GM21528 (cell line): ENCODE measurements around the gene MSH2.
"Not testable (repeated sequence)": the region's sequence is repeated elsewhere in the genome, so short reads cannot be mapped to it uniquely, and the experiment has no call there.

Source experiments
- ATAC-seq: cut with Tn5 transposase; IDR thresholded peaks from one replicate; pipeline ENCODE4 v1.9.1; 2021; ENCODE audit warnings: mild to moderate bottlenecking, moderate library complexity; ENCODE audit not compliant: unreplicated experiment, low FRiP score

Gene MSH2

DNA sequence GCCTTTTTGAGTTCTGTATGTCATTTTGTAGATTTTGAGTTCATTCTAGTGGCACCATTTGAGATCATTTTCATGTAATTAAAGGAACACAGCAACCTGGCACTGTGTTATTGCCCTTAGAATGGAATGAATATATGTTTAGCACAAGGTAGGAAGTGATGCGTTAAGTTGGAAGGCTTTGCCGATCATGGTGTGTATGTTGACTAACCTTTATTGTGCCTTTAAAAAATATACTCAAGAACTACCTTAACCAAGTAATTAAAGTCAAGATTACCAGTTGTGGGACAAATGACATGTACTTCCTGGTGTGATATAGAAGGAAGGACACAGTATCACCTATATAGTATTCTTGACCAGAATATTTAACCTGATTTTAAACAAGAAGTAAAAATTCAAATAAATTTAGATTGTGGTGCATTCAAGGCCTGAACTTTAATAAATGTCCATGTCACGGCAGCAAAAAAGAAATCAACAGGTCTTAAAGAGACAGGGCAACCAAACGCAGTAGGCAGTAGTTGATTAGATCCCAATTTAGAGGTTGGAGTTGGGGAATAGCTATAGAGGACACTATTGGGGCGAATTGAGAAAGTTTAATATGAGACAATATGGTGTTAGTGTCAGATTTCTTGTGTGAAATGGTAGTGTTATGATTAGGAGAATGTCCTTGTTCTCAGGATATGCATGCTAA, 68.6 kb downstream of the MSH2 start:
- ATAC-seq: no peak

GRCh38 chr2:47479863-47480262, 76.9 kb downstream of the MSH2 start:
- no peak for ATAC-seq

GRCh38 chr2:47483191-47483590, 80.2 kb downstream of the MSH2 start:
- ATAC-seq: no peak

- ATAC-seq: no peak
Measured at GRCh38 chr2:47484396-47484795, 81.4 kb downstream of the MSH2 start.

GRCh38 chr2:47485177-47485576, 82.2 kb downstream of the MSH2 start:
- no peak for ATAC-seq

DNA sequence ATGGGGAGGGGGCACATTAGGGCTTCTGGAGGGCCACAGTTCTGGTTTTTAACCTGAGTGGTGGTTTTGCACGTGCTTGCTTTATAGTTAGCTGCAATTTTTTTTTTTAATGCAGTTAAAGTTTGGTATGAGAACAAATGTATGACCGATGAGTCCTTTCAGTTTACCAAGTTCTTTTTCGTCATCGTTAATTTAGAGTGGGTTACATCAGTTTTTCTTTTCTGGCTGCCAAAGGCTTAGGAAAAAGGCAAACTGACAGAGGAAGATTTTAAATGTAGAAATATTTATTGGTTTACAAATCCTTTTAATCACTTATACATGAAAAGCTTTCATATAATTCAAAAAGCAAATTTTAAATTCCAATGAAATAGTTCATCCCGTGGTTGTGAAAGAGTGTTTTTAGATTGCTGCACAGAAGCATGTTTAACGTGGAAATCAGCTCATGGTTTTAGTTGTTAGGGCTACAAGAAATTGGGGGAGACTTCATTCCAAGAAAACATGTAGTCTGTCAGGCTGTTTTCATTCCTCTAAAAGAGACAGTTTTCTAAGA, 82.9 kb downstream of the MSH2 start:
- no peak for ATAC-seq

DNA sequence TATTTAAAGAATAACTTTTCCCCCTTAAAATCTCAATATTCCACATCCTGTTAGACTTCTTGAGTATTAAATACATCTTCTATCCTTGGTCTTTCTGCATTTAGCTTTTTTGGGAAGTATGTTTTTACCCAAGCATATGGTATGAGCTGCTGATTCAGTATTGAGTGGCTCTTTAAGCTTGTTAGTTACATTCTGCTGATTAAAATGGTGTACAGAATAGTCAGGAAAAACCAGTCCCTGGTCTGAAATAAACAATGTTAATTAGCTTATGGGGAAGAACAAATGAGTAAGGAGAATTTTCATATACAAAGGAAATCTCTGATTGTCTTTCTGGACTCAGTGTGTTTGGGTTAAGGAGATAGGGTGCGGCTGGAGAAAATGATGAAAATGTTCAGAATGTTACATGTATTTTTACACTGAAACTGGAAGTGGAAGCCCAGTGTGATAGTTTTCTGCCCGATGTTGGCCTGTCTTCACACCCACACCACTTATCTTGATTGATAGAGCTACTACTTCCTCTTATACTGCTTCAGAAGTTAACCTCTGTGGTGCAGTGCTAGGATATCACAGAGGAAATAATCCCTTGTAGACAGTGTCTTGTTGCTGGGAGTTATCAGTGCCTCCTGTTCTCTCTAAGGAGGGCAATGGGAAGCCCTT, 84.0 kb downstream of the MSH2 start:
- peak; percentile 87 for ATAC-seq

- ATAC-seq: no peak
Measured at GRCh38 chr2:47487498-47487875, 84.5 kb downstream of the MSH2 start.

DNA sequence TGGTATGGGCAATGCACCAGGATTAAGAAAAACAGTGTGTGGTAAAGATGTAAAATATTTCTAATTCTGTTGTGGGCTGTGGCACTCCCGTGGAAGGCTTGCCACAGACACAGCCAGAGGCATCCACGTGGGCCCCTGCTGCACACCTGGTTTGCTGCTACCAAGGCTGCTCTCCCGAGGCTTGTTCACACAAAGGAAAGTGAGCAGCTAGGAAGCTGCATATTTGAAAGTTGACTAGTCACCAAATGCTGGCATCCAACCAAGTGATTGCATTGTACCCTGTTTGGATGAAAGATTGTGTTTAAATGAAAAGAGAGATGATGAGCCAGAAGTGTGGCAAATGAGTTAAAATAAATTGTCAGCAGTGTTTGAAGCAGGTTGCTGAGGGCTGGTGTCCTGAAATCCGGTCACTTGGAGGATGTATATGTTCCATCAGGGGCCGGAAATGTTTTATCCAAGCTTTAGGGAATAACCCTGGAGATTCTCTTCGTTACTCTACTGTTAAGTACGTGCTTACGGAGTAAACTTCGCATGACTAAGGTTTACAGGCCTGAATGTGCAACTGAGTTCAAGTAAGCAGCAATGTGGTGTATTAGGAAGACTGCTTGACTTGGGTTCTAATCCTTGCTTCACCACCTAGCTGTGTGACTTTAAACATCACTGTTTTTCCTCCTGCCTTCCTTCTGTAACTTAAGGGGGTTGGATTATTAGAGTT, 86.1 kb downstream of the MSH2 start:
- no peak for ATAC-seq

DNA sequence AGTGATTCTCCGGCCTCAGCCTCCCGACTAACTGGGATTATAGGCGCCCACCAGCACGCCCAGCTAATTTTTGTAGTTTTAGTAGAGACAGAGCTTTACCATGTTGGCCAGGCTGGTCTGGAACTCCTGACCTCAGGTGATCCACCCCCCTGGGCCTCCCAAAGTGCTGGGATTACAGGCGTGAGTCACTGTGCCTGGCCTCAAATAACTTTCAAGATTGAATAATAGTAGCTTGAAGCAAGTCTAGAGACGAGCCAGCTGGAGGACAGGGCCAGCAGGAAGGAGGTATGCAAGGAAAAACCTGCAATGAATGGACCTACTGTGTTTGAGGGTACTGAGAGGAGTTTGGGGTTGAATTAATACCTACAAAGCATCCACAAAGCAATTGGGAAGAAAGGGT, 87.5 kb downstream of the MSH2 start:
- no peak for ATAC-seq

GRCh38 chr2:47493317-47494035, 90.5 kb downstream of the MSH2 start:
- no peak for ATAC-seq

DNA sequence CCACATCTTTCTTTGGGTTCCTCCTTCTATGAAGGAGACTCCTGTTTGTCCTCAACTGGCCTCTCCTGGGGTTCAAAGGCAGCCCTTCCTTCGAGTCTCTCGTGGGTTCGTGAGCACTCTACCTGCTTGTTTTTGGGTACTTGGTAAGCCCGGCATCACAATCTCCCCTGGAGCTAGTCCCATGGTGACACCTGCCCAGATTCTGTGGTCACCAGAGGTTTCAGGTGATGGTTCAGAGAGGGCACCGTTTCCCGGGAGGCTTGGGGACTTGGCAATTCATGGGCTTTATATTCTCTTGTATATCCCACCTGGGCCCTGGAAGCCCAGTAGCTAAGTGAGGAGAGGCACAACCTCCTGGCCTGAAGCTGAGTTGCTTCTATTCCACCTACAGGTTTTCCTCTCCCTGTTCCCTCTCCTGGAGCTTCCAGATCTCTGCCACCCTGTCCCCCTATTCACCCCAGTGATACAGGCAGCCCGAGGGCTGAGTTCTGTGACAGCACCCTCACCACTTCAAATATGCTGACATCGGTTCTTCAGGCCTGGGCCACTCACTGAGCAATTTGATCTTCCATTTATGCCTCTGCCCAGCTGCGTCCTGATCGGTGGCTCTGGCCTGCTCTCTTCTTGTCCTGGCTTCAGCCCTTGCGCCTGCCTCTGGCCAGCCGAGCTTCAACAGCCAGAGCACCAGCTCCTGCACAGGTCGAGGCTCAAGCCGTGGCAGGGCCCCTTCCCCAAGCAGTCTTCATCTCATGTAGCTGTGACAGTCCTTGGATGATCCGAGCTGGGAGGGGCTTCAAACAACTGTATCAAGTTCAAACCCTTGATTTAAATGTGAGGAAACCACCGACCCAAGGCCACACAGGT, 91.5 kb downstream of the MSH2 start:
- no peak for ATAC-seq

GRCh38 chr2:47497843-47498460, 95.0 kb downstream of the MSH2 start:
- no peak for ATAC-seq

DNA sequence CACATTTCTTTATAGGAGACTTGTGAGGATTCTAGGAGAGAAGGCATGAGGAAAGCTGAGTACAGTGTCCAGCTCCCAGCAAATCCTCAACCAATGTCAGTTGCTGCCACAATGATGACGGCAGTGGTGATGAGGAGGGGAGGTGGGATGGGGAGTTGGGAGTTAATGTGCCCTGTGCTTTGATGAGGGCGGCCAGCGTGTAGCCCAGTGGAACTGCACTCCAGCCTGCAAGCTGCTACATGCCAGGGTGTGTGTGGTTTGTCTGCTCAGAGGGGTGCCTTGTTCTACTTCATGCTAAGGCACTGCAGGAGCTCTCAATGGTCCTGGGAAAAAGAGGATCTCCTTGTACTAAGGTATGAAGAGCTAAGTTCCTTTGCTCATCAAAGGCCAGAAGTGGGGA, 96.1 kb downstream of the MSH2 start:
- ATAC-seq: no peak

DNA sequence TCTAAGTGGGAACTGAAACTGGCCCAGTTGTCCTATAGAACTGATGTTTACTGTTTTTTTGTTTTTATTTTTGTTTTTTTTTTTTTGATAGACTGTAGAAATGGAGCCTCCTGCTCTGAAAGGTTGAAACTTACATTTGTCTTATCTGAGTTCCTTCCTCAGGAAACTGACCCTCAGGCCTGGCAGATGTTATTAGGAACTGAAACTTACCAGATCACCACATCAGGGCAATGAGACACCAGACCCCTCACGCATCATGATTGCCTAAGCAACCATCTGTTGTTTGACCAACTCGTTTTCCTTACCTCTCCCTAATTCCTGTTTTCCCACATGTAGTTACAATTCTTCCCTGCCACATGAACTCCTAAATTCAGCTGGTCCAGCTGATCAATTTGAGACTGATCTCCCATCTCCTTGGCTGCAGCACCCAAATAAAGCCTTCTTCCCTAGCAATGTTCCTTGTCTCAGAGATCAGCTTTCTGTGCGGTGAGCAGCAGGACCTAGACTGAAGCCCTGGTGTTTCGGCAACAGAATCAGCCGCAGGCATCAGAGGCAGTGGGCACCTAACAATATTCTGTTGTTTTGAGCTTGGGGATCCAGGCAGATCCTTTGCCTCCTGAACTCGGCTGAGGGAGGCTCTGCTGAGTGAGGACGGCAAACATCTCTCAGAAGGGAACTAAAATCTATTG, 96.8 kb downstream of the MSH2 start:
- no peak for ATAC-seq

GRCh38 chr2:47501374-47502200, 98.6 kb downstream of the MSH2 start:
- no peak for ATAC-seq

- not testable (repeated sequence) for ATAC-seq
Measured at GRCh38 chr2:47502498-47502897, 99.5 kb downstream of the MSH2 start.

DNA sequence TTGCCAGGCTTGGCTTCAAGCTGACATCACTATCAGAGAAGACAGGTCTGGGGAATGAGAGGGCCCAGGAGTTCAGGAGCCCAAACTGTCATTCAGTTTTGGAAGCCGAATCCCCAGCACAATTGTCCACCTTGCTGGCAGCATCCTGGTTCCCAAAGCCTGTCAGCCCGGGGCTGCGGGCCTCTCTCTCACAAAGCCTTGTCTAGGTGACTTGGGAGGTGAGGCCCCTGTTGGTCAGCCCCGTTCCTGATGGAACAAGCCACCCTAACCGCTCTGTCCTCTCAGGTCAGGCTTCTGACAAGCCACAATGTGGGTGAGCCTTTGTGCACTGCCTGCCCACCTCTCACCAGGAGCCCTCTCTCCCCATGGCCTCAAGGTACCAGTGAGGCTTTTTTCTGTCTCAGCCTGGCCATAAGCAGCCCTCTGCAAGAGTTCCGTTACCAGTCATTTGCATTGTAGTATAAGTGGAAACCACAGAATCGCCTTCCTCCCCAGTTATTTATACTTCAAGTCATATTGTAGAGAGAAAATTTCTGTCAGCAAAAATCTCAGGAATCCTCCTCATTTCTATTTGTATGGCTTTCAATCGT, 100.6 kb downstream of the MSH2 start:
- peak; percentile 77 for ATAC-seq
